Measurements from ENCODE around the gene PDIA2. TPM values are rescaled to one million over a fixed set of nuclear protein-coding genes. Genes with fewer than 3 reads are reported as not detected.

Gene PDIA2
- polyA plus RNA-seq, 1 of the 3 experiments (the other 2 are of a cell fraction): 1.7 TPM

DNA sequence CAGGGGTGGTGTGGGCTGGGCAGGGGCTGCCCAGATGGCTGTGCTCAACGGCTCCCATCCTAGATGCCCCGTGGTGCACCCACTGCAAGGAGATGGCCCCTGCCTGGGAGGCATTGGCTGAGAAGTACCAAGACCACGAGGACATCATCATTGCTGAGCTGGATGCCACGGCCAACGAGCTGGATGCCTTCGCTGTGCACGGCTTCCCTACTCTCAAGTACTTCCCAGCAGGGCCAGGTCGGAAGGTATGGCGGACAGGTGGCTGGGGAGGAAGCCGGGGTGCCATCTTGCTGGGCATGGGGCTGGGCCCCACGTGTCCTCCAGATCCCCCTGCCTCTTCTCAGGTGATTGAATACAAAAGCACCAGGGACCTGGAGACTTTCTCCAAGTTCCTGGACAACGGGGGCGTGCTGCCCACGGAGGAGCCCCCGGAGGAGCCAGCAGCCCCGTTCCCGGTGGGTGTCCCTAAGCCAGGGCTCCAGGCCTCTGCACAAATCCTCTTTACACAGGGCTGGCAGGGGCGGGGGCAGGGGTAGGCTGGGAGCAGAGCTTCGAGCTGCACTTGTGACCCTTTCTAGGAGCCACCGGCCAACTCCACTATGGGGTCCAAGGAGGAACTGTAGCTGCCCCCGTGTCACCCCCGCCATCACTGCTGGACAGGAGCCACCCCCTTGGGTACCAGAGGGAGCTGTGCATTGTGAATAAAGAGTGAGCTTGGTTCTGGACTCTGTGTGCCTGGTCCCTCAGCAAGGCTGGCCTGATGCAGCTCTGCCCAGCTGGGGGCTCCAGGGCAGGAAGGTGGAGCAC, 3.7 kb downstream of the PDIA2 start:
- Histone ChIP-seq H3F3A (replicated peaks; ENCODE audit: insufficient read depth) (no peaks in the 10 kb centered on the region), H3K4me1 (ENCODE audit: control insufficient read depth in 1 of 2, insufficient read depth in 2 of 2, low read depth in 1 of 2, low read length in 1 of 2) (no peaks in the 10 kb centered on the region), H3K4me2 (no peak overlapping the region), H3K79me2 (ENCODE audit: insufficient read depth) (no peaks in the 10 kb centered on the region), H3K9me2 (no peaks in the 10 kb centered on the region), H3K27me3 (ENCODE audit: insufficient read depth) (no peaks in the 10 kb centered on the region), H3K9me3 (no peaks in the 10 kb centered on the region), H3K27ac (ENCODE audit: low read depth in 2 of 2, low read length in 1 of 2) (no peak overlapping the region), H3K9ac (no peak overlapping the region), H3K36me3 (replicated peaks in 1 of 2; ENCODE audit: control insufficient read depth in 1 of 2, insufficient read depth in 2 of 2, low read length in 1 of 2) (peaks cover 0 to 32% of the 10 kb centered on the region in 2 experiments), H4K20me1 (ENCODE audit: insufficient read depth) (no peaks in the 10 kb centered on the region), H3K4me3 (ENCODE audit: low read depth in 2 of 2, low read length in 1 of 2) (no peak overlapping the region), H2AFZ (ENCODE audit: low read depth) (no peak overlapping the region)
- POLR2A ChIA-PET: no interaction called here
- 97% methylated on average over 6 of the region's 22 CpGs for WGBS (ENCODE audit: low lambda C conversion rate)
- no peak for DNase-seq
- CTCF ChIA-PET: interaction anchor here (1.1 kb wide), 1 partner anchor 169 kb away, joined by 3 read pairs; no protein-coding TSS in a partner anchor
- TF ChIP-seq ZBTB33 (IDR thresholded peaks at IDR 0.05; ENCODE audit: borderline replicate concordance, low read depth) (no peak), EZH2phosphoT487 (IDR thresholded peaks at IDR 0.05; ENCODE audit: borderline replicate concordance, low read depth) (no peak), RCOR1 (IDR thresholded peaks at IDR 0.05; ENCODE audit: low read length) (no peak), CHD2 (IDR thresholded peaks at IDR 0.05; ENCODE audit: low read length, partially characterized antibody) (no peak), GABPA (IDR thresholded peaks at IDR 0.05; ENCODE audit: low read depth) (no peak), NRF1 (IDR thresholded peaks at IDR 0.05; ENCODE audit: low read depth, low read length) (no peak)

- no peak overlapping the region for H3K4me2 ChIP-seq
- no peaks in the 10 kb centered on the region for H3K79me2 ChIP-seq (ENCODE audit: insufficient read depth)
- H3K9me2 ChIP-seq: no peaks in the 10 kb centered on the region
- H3K36me3 ChIP-seq (replicated peaks in 1 of 2; ENCODE audit: control insufficient read depth in 1 of 2, insufficient read depth in 2 of 2, low read length in 1 of 2): peaks cover 0 to 38% of the 10 kb centered on the region in 2 experiments
- H3K27me3 ChIP-seq (ENCODE audit: insufficient read depth): no peaks in the 10 kb centered on the region
- no peaks in the 10 kb centered on the region for H4K20me1 ChIP-seq (ENCODE audit: insufficient read depth)
- H3K4me1 ChIP-seq (ENCODE audit: control insufficient read depth in 1 of 2, insufficient read depth in 2 of 2, low read depth in 1 of 2, low read length in 1 of 2): no peaks in the 10 kb centered on the region
- POLR2A ChIA-PET: no interaction called here
- no peak overlapping the region for H2AFZ ChIP-seq (ENCODE audit: low read depth)
- no peaks in the 10 kb centered on the region for H3K9me3 ChIP-seq
- WGBS (ENCODE audit: low lambda C conversion rate): 82% methylated on average over 15 of the region's 16 CpGs
- CTCF ChIA-PET: interaction anchor here (1.1 kb wide), 1 partner anchor 170 kb away, joined by 3 read pairs; no protein-coding TSS in a partner anchor
- no peak overlapping the region for H3K27ac ChIP-seq (ENCODE audit: low read depth in 2 of 2, low read length in 1 of 2)
- no peak for DNase-seq
- H3K9ac ChIP-seq: no peak overlapping the region
- no peak overlapping the region for H3K4me3 ChIP-seq (ENCODE audit: low read depth in 2 of 2, low read length in 1 of 2)
- H3F3A ChIP-seq (replicated peaks; ENCODE audit: insufficient read depth): no peaks in the 10 kb centered on the region
- TF ChIP-seq IRF3 (IDR thresholded peaks at IDR 0.05; ENCODE audit: low read depth, low read length): no peak
- no peak for TF ChIP-seq SMC3 (IDR thresholded peaks at IDR 0.05; ENCODE audit: low read depth, low read length)
- TF ChIP-seq TEAD4 (IDR thresholded peaks at IDR 0.05; ENCODE audit: borderline replicate concordance, insufficient read depth): no peak
- TF ChIP-seq NRF1 (IDR thresholded peaks at IDR 0.05; ENCODE audit: low read depth, low read length): no peak
- TF ChIP-seq RCOR1 (IDR thresholded peaks at IDR 0.05; ENCODE audit: low read length): no peak
- no peak for TF ChIP-seq MAX (IDR thresholded peaks at IDR 0.05; ENCODE audit: low read depth)
- no peak for TF ChIP-seq EP300 (IDR thresholded peaks at IDR 0.05; ENCODE audit: borderline replicate concordance in 1 of 2, low read depth in 1 of 2, low read length in 1 of 2)
- no peak for TF ChIP-seq FOXM1 (IDR thresholded peaks at IDR 0.05; ENCODE audit: low read depth)
- TF ChIP-seq TCF12 (IDR thresholded peaks at IDR 0.05): no peak
- no peak for TF ChIP-seq FOXJ3 (CRISPR knock-in tag; IDR thresholded peaks at IDR 0.05)
- TF ChIP-seq, protein P1, sequence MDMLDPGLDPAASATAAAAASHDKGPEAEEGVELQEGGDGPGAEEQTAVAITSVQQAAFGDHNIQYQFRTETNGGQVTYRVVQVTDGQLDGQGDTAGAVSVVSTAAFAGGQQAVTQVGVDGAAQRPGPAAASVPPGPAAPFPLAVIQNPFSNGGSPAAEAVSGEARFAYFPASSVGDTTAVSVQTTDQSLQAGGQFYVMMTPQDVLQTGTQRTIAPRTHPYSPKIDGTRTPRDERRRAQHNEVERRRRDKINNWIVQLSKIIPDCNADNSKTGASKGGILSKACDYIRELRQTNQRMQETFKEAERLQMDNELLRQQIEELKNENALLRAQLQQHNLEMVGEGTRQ (IDR thresholded peaks at IDR 0.05; ENCODE audit: borderline replicate concordance, low read depth, low read length): no peak
- 0 out of 2 replicates have a peak, but pooled peaks have one; percentile 11 for TF ChIP-seq RAD21 (IDR thresholded peaks at IDR 0.05; ENCODE audit: low read length)
- no peak for TF ChIP-seq NFIC (IDR thresholded peaks at IDR 0.05; ENCODE audit: borderline replicate concordance)
- TF ChIP-seq RFX5 (IDR thresholded peaks at IDR 0.05; ENCODE audit: low read length): no peak
- no peak for TF ChIP-seq TAF1 (IDR thresholded peaks at IDR 0.05; ENCODE audit: borderline replicate concordance, low read depth, low read length)
- TF ChIP-seq, protein P2, sequence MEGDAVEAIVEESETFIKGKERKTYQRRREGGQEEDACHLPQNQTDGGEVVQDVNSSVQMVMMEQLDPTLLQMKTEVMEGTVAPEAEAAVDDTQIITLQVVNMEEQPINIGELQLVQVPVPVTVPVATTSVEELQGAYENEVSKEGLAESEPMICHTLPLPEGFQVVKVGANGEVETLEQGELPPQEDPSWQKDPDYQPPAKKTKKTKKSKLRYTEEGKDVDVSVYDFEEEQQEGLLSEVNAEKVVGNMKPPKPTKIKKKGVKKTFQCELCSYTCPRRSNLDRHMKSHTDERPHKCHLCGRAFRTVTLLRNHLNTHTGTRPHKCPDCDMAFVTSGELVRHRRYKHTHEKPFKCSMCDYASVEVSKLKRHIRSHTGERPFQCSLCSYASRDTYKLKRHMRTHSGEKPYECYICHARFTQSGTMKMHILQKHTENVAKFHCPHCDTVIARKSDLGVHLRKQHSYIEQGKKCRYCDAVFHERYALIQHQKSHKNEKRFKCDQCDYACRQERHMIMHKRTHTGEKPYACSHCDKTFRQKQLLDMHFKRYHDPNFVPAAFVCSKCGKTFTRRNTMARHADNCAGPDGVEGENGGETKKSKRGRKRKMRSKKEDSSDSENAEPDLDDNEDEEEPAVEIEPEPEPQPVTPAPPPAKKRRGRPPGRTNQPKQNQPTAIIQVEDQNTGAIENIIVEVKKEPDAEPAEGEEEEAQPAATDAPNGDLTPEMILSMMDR (IDR thresholded peaks at IDR 0.05): 0 out of 2 replicates have a peak, but pooled peaks have one; percentile 9
Observed at GRCh38 chr16:287298-287811, 4.4 kb downstream of the PDIA2 start.
